RWPE2 (cell line): ENCODE results near the gene RALGAPA2.

ENCODE experiments used
- ATAC-seq: fragments of 200-7000 bp; cut with Tn5 transposase; 3 replicates; pipeline ENCODE4 v1.9.1; 2021; ENCODE audit warnings: low read depth
- DNase-seq: peaks from one replicate; pipeline ENCODE4 v3.0.0-alpha.2; 2020; ENCODE audit warnings: low spot score
- H3K27ac ChIP-seq: fragments of 450-650 bp; 2 replicates; pipeline ENCODE4 v1.5.1; 2017; ENCODE audit warnings: mild to moderate bottlenecking; ENCODE audit not compliant: poor library complexity, severe bottlenecking
- H3K27me3 ChIP-seq: fragments of 250-450 bp; sonication (Bioruptor Pico); 2 replicates; pipeline ENCODE4 v1.5.1; 2021; ENCODE audit warnings: mild to moderate bottlenecking, moderate library complexity; ENCODE audit not compliant: insufficient read depth, poor library complexity, severe bottlenecking
- H3K36me3 ChIP-seq: fragments of 250-450 bp; sonication (Bioruptor Pico); 2 replicates; pipeline ENCODE4 v1.5.1; 2020; ENCODE audit warnings: low read depth, mild to moderate bottlenecking, moderate library complexity
- H3K4me1 ChIP-seq: fragments of 250-450 bp; sonication (Bioruptor Pico); 2 replicates; pipeline ENCODE4 v1.5.1; 2021; ENCODE audit warnings: mild to moderate bottlenecking, moderate library complexity; ENCODE audit not compliant: insufficient read depth, poor library complexity, severe bottlenecking
- H3K4me3 ChIP-seq: fragments of 250-450 bp; sonication (Bioruptor Pico); 2 replicates; pipeline ENCODE4 v1.5.1; 2021; ENCODE audit warnings: mild to moderate bottlenecking, moderate library complexity; ENCODE audit not compliant: severe bottlenecking
- H3K9me3 ChIP-seq: fragments of 250-450 bp; sonication (Bioruptor Pico); 2 replicates; pipeline ENCODE4 v1.5.1; 2021; ENCODE audit warnings: mild to moderate bottlenecking, moderate library complexity; ENCODE audit not compliant: severe bottlenecking
- TF ChIP-seq, protein P1 (sequence below): fragments of 450-650 bp; IDR thresholded peaks from one replicate; pipeline ENCODE4 v1.5.1; 2017; ENCODE audit warnings: mild to moderate bottlenecking, moderate library complexity; ENCODE audit not compliant: poor library complexity, severe bottlenecking

RALGAPA2 gene

DNA sequence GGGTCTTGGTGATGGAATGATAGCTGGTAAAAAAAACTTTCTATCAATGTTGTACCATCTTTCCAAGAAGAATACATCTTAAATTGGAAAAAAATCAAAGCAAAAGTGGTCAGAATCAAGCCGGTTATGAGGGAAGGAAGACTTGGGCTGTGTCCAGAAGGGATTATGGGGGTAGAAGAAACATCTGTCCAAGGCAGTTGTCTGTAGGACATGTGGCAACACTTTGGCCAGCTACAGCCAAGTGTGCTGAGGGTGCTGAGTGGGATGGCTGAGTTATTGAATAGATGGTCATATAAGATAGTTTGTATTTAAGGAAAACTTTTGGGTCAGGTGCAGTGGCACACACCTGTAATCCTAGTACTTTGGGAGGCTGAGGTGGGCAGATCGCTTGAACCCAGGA, 306.1 kb downstream of the RALGAPA2 start:
- H3K27ac ChIP-seq = no peak overlapping the region
- TF ChIP-seq, protein P1, sequence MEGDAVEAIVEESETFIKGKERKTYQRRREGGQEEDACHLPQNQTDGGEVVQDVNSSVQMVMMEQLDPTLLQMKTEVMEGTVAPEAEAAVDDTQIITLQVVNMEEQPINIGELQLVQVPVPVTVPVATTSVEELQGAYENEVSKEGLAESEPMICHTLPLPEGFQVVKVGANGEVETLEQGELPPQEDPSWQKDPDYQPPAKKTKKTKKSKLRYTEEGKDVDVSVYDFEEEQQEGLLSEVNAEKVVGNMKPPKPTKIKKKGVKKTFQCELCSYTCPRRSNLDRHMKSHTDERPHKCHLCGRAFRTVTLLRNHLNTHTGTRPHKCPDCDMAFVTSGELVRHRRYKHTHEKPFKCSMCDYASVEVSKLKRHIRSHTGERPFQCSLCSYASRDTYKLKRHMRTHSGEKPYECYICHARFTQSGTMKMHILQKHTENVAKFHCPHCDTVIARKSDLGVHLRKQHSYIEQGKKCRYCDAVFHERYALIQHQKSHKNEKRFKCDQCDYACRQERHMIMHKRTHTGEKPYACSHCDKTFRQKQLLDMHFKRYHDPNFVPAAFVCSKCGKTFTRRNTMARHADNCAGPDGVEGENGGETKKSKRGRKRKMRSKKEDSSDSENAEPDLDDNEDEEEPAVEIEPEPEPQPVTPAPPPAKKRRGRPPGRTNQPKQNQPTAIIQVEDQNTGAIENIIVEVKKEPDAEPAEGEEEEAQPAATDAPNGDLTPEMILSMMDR = no peak
- no peaks in the 10 kb centered on the region for H3K9me3 ChIP-seq
- no peak overlapping the region for H3K4me3 ChIP-seq
- H3K36me3 ChIP-seq = no peaks in the 10 kb centered on the region
- no peaks in the 10 kb centered on the region for H3K4me1 ChIP-seq
- ATAC-seq (no peak), DNase-seq (no peak)
- no peaks in the 10 kb centered on the region for H3K27me3 ChIP-seq

DNA sequence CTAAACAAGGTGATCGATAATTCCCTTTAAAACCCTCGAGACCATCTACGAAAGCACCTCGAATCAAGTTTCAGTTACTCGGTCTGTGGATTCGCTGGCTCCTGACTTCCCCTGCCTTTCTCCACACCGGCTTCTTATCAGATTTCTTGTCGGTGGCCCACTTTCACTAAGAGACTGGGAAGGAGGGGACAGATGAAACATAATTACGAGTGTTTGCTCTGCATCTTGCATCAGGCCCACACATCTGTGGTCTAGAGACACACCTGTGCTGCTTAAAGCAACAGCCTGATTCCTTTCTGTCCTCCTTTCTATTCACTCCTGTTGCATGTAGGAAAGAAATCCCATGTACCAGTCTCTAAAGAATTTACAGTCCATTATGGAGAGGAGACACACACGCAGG, 306.8 kb downstream of the RALGAPA2 start:
- Histone ChIP-seq H3K27me3 (no peaks in the 10 kb centered on the region), H3K27ac (no peak overlapping the region), H3K4me3 (no peak overlapping the region), H3K9me3 (no peaks in the 10 kb centered on the region), H3K36me3 (no peaks in the 10 kb centered on the region), H3K4me1 (no peaks in the 10 kb centered on the region)
- TF ChIP-seq, protein P1 = no peak
- DNase-seq (no peak), ATAC-seq (no peak)

DNA sequence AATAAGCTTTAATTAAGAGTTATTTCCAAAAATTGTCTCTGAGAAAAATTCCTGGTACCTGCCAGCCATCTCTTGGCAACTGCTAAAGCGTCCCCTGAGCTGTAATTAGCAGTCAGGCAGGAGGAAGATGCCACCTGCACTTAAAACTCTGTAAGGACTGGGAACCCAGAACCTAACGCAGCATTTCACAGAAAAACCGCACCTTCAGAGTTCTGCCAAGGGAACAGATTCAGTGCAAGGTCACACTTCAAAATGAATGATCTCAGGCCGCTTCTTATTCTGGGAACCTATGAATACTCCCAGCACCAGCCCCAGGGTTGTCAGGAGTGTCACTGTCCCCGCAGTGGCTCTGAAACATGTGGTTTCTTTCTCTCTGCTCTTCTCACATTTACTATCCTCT, 307.8 kb downstream of the RALGAPA2 start:
- ATAC-seq (no peak), DNase-seq (no peak)
- no peaks in the 10 kb centered on the region for H3K4me1 ChIP-seq

DNA sequence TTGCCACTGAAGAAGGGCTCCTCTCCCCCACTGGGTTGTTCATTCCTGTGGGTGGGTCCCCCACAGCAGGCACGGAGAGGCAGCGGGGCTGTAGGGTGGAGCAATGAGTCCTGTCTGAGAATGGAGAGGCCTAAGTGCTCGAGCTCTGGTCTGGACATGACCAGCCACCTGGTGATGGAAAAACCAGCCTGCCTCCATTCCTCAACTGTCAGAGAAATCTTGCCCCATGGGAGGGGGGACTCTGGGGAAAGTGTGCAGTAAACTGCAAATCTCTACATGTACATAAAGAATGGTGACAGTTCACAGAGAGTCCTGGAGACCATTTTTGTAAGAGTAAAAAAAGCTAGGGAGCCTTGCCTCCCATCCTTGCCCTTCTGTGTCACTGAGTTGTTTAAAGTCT, 310.5 kb downstream of the RALGAPA2 start:
- ATAC-seq (no peak), DNase-seq (no peak)

More for the DNA sequence above, 307.8 kb downstream of the RALGAPA2 start:
- no peak overlapping the region for H3K4me3 ChIP-seq
- no peaks in the 10 kb centered on the region for H3K27me3 ChIP-seq
- TF ChIP-seq, protein P1 = no peak
- H3K36me3 ChIP-seq = no peaks in the 10 kb centered on the region
- H3K9me3 ChIP-seq = no peaks in the 10 kb centered on the region
- H3K27ac ChIP-seq = no peak overlapping the region

More for the DNA sequence above, 310.5 kb downstream of the RALGAPA2 start:
- no peaks in the 10 kb centered on the region for H3K36me3 ChIP-seq
- no peaks in the 10 kb centered on the region for H3K4me1 ChIP-seq
- no peak overlapping the region for H3K27ac ChIP-seq
- H3K27me3 ChIP-seq = no peaks in the 10 kb centered on the region
- TF ChIP-seq, protein P1 = no peak
- H3K4me3 ChIP-seq = no peak overlapping the region
- no peaks in the 10 kb centered on the region for H3K9me3 ChIP-seq
